SK-N-SH treated with all-trans-retinoic acid at 6 μM for 48 hours (cell line): ENCODE data around the gene HOXD1.

Source experiments
- ATAC-seq: fragments of 200-7000 bp; cut with Tn5 transposase; 3 replicates; pipeline ENCODE4 v1.9.1; 2020; ENCODE audit warnings: mild to moderate bottlenecking, moderate library complexity
- ARNTL ChIP-seq: fragments of 450-650 bp; formaldehyde crosslinking; IDR thresholded peaks from 2 replicates; pipeline ENCODE4 v1.5.0; 2020; ENCODE audit warnings: low read depth, mild to moderate bottlenecking, moderate library complexity, borderline replicate concordance
- CREB5 ChIP-seq: fragments of 250-450 bp; sonication (Bioruptor Pico); IDR thresholded peaks from 2 replicates; pipeline ENCODE4 v1.5.1; 2020; ENCODE audit warnings: low read depth, mild to moderate bottlenecking, moderate library complexity
- CSDC2 ChIP-seq: fragments of 250-450 bp; sonication (Bioruptor Pico); IDR thresholded peaks from 2 replicates; pipeline ENCODE4 v1.5.0; 2020; ENCODE audit warnings: mild to moderate bottlenecking, moderate library complexity
- ESRRG ChIP-seq: fragments of 250-450 bp; sonication (Bioruptor Pico); IDR thresholded peaks from 2 replicates; pipeline ENCODE4 v1.6.1; 2021; ENCODE audit warnings: mild to moderate bottlenecking
- GLIS3 ChIP-seq: fragments of 250-450 bp; sonication (Bioruptor Pico); IDR thresholded peaks from 2 replicates; pipeline ENCODE4 v1.5.0; 2020; ENCODE audit warnings: mild to moderate bottlenecking, moderate library complexity
- ISL1 ChIP-seq: fragments of 250-450 bp; sonication (Bioruptor Pico); IDR thresholded peaks from 2 replicates; pipeline ENCODE4 v2.1.2; 2022; ENCODE audit warnings: mild to moderate bottlenecking, moderate library complexity
- OSR1 ChIP-seq: fragments of 250-450 bp; sonication (Bioruptor Pico); IDR thresholded peaks from 2 replicates; pipeline ENCODE4 v1.8.0; 2022; ENCODE audit warnings: moderate library complexity, mild to moderate bottlenecking, inconsistent platforms
- PATZ1 ChIP-seq: fragments of 250-450 bp; sonication (Bioruptor Pico); IDR thresholded peaks from 2 replicates; pipeline ENCODE4 v1.8.0; 2020; ENCODE audit warnings: mild to moderate bottlenecking, moderate library complexity, borderline replicate concordance
- PPARA ChIP-seq: fragments of 250-450 bp; sonication (Bioruptor Pico); IDR thresholded peaks from 2 replicates; pipeline ENCODE4 v1.5.0; 2020; ENCODE audit warnings: mild to moderate bottlenecking, borderline replicate concordance
- RARB ChIP-seq: fragments of 250-450 bp; sonication (Bioruptor Pico); IDR thresholded peaks from 2 replicates; pipeline ENCODE4 v1.8.0; 2021; ENCODE audit warnings: mild to moderate bottlenecking, moderate library complexity
- SNAI2 ChIP-seq: fragments of 250-450 bp; sonication (Bioruptor Pico); IDR thresholded peaks from 2 replicates; pipeline ENCODE4 v1.5.0; 2020; ENCODE audit warnings: mild to moderate bottlenecking, moderate library complexity
- TCF4 ChIP-seq: fragments of 250-450 bp; sonication (Bioruptor Pico); IDR thresholded peaks from 2 replicates; pipeline ENCODE4 v1.8.0; 2021; ENCODE audit warnings: mild to moderate bottlenecking, moderate library complexity, borderline replicate concordance
- TOX ChIP-seq: fragments of 250-450 bp; sonication (Bioruptor Pico); IDR thresholded peaks from 2 replicates; pipeline ENCODE4 v1.8.0; 2021; ENCODE audit warnings: mild to moderate bottlenecking, moderate library complexity, borderline replicate concordance
- TSHZ2 ChIP-seq: fragments of 250-450 bp; sonication (Bioruptor Pico); IDR thresholded peaks from 2 replicates; pipeline ENCODE4 v1.5.0; 2020; ENCODE audit warnings: mild to moderate bottlenecking, moderate library complexity
- ZC3H10 ChIP-seq: fragments of 250-450 bp; sonication (Bioruptor Pico); IDR thresholded peaks from 2 replicates; pipeline ENCODE4 v1.5.1; 2021; ENCODE audit warnings: mild to moderate bottlenecking, moderate library complexity
- ZFP3 ChIP-seq: fragments of 250-450 bp; sonication (Bioruptor Pico); IDR thresholded peaks from 2 replicates; pipeline ENCODE4 v1.5.0; 2020; ENCODE audit warnings: mild to moderate bottlenecking, moderate library complexity
- ZFP30 ChIP-seq: fragments of 450-650 bp; formaldehyde crosslinking; IDR thresholded peaks from 2 replicates; pipeline ENCODE4 v1.5.0; 2022; ENCODE audit warnings: mild to moderate bottlenecking, moderate library complexity
- ZNF565 ChIP-seq: fragments of 450-650 bp; formaldehyde crosslinking; conservative IDR thresholded peaks from 2 replicates; pipeline ENCODE4 v1.5.0; 2020; ENCODE audit warnings: low read depth, mild to moderate bottlenecking, moderate library complexity
- ZNF70 ChIP-seq: fragments of 450-650 bp; formaldehyde crosslinking; IDR thresholded peaks from 2 replicates; pipeline ENCODE4 v1.5.0; 2020; ENCODE audit warnings: mild to moderate bottlenecking, moderate library complexity
- ZNF8 ChIP-seq: fragments of 450-650 bp; formaldehyde crosslinking; IDR thresholded peaks from 2 replicates; pipeline ENCODE4 v1.5.0; 2020; ENCODE audit warnings: mild to moderate bottlenecking, moderate library complexity
- TF ChIP-seq, protein P1 (sequence below): fragments of 250-450 bp; sonication (Bioruptor Pico); IDR thresholded peaks from 2 replicates; pipeline ENCODE4 v1.5.1; 2021; ENCODE audit warnings: mild to moderate bottlenecking, moderate library complexity

HOXD1 gene

DNA sequence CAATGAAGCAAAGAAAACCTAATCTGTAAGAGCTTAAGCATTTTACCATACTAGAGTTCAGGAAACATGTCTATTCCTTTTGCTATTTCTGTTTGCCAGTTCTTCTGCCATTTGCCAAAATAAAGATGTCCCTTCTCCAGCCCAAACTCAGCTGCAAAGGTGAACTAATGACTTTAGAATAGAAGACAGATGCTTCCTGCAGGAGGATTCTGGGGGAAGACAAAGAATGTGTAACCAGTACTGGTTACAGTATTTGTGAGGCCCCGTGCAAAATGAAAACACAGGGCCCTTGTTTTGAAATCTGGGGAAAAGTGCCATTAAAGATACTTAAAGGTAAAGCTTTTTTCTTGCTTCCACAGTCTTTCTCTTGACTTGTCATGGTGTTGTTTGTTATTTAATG lies 46.5 kb downstream of the HOXD1 start:
- TF ChIP-seq RARB (CRISPR knock-in tag) (no peak), TCF4 (CRISPR knock-in tag) (no peak), PATZ1 (CRISPR knock-in tag) (no peak), ZFP30 (CRISPR knock-in tag) (no peak), ZC3H10 (CRISPR knock-in tag) (no peak), ARNTL (no peak), ZNF70 (CRISPR knock-in tag) (no peak), TOX (CRISPR knock-in tag) (no peak), TSHZ2 (CRISPR knock-in tag) (no peak), ESRRG (CRISPR knock-in tag) (no peak), CSDC2 (CRISPR knock-in tag) (no peak), GLIS3 (CRISPR knock-in tag) (no peak), OSR1 (CRISPR knock-in tag) (no peak), ZFP3 (CRISPR knock-in tag) (no peak), PPARA (CRISPR knock-in tag) (no peak), CREB5 (no peak)
- TF ChIP-seq, protein P1, sequence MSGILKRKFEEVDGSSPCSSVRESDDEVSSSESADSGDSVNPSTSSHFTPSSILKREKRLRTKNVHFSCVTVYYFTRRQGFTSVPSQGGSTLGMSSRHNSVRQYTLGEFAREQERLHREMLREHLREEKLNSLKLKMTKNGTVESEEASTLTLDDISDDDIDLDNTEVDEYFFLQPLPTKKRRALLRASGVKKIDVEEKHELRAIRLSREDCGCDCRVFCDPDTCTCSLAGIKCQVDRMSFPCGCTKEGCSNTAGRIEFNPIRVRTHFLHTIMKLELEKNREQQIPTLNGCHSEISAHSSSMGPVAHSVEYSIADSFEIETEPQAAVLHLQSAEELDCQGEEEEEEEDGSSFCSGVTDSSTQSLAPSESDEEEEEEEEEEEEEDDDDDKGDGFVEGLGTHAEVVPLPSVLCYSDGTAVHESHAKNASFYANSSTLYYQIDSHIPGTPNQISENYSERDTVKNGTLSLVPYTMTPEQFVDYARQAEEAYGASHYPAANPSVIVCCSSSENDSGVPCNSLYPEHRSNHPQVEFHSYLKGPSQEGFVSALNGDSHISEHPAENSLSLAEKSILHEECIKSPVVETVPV = no peak
- ATAC-seq = no peak

DNA sequence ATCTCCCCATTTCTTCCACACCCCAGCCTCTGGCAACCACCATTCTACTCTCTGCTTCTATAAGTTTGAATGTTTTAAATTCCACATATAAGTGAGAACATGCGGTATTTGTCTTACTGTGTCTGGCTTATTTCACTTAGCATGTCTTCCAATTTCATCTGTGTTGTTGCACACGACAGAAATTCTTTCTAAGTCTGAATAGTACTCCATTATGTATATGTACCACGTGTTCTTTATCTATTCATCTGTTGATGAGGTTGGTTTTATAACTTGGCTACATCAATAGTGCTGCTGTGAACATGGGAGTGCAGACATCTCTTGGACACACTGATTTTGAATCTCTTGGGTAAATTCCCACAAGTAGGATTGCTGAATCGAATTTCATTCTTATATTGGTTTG lies 49.0 kb downstream of the HOXD1 start:
- TF ChIP-seq ZNF565 (CRISPR knock-in tag) = no peak
- TF ChIP-seq PATZ1 (CRISPR knock-in tag) = no peak
- TF ChIP-seq CSDC2 (CRISPR knock-in tag) = no peak
- TF ChIP-seq SNAI2 = no peak
- no peak for TF ChIP-seq RARB (CRISPR knock-in tag)
- no peak for TF ChIP-seq ZNF70 (CRISPR knock-in tag)
- TF ChIP-seq, all 23 proteins: peak for 0
- ATAC-seq = no peak

- ATAC-seq = no peak
- no peak for TF ChIP-seq ZNF70 (CRISPR knock-in tag)
- TF ChIP-seq ZFP30 (CRISPR knock-in tag) = no peak
- TF ChIP-seq ZFP3 (CRISPR knock-in tag) = no peak
- TF ChIP-seq, protein P1 = no peak
- no peak for TF ChIP-seq OSR1 (CRISPR knock-in tag)
- TF ChIP-seq ESRRG (CRISPR knock-in tag) = no peak
- TF ChIP-seq SNAI2 = no peak
- no peak for TF ChIP-seq ARNTL
- TF ChIP-seq ISL1 = no peak
- TF ChIP-seq ZC3H10 (CRISPR knock-in tag) = no peak
- TF ChIP-seq PPARA (CRISPR knock-in tag) = no peak
- TF ChIP-seq GLIS3 (CRISPR knock-in tag) = no peak
- TF ChIP-seq CSDC2 (CRISPR knock-in tag) = no peak
- TF ChIP-seq CREB5 = no peak
- no peak for TF ChIP-seq ZNF8
- TF ChIP-seq TOX (CRISPR knock-in tag) = no peak
- no peak for TF ChIP-seq PATZ1 (CRISPR knock-in tag)
- TF ChIP-seq RARB (CRISPR knock-in tag) = no peak
These were observed 50.6 kb downstream of the HOXD1 start for GRCh38 chr2:176239031-176239430.
